HL-60 (cell line): ENCODE results near the gene CEP350.

ENCODE experiments used
- DNase-seq, 2 experiments: peaks; one replicate each; pipeline ENCODE4 v3.0.0-alpha.2; 2010 to 2020; ENCODE audit warnings: low read depth in 1 of 2, low spot score in 1 of 2
- H3K27ac ChIP-seq: fragments of 250-450 bp; sonication (Bioruptor Pico); replicated peaks from 2 replicates; pipeline ENCODE4 v1.5.1; 2020; ENCODE audit warnings: mild to moderate bottlenecking, moderate library complexity
- H3K27me3 ChIP-seq: fragments of 250-450 bp; sonication (Bioruptor Pico); 2 replicates; pipeline ENCODE4 v1.5.1; 2021; ENCODE audit warnings: mild to moderate bottlenecking, moderate library complexity; ENCODE audit not compliant: insufficient read depth, poor library complexity, severe bottlenecking
- H3K4me3 ChIP-seq: replicated peaks from 2 replicates; pipeline ENCODE4 v1.5.1; 2011; ENCODE audit warnings: mild to moderate bottlenecking, control low read depth, low read length; ENCODE audit not compliant: insufficient read depth
- CTCF ChIP-seq: IDR thresholded peaks from one replicate; pipeline ENCODE4 v1.5.1; 2011; ENCODE audit warnings: low read length, control low read depth, inconsistent platforms; ENCODE audit not compliant: insufficient read depth
- GABPA ChIP-seq: IDR thresholded peaks from 2 replicates; pipeline ENCODE4 v1.6.1; 2012; ENCODE audit warnings: low read depth
- POLR2AphosphoS5 ChIP-seq: IDR thresholded peaks from 2 replicates; pipeline ENCODE4 v1.6.1; 2012; ENCODE audit warnings: low read depth
- REST ChIP-seq: IDR thresholded peaks from 2 replicates; pipeline ENCODE4 v1.6.1; 2012; ENCODE audit warnings: low read depth; ENCODE audit not compliant: insufficient replicate concordance
- SPI1 ChIP-seq: IDR thresholded peaks from 2 replicates; pipeline ENCODE4 v1.6.1; 2012; ENCODE audit warnings: low read depth, mild to moderate bottlenecking, borderline replicate concordance

The CEP350 gene

GRCh38 chr1:179923029-179923428, 31.6 kb upstream of the CEP350 start:
- DNase-seq: no peak
- TF ChIP-seq GABPA: no peak
- TF ChIP-seq SPI1: peak; percentile 30; the same call in 1 of the 2 replicates
- Histone ChIP-seq H3K4me3 (no peak overlapping the region), H3K27ac (no peak overlapping the region), H3K27me3 (no peaks in the 10 kb centered on the region)

GRCh38 chr1:179924268-179924667, 30.3 kb upstream of the CEP350 start:
- Histone ChIP-seq H3K27me3 (no peaks in the 10 kb centered on the region), H3K27ac (no peak overlapping the region), H3K4me3 (no peak overlapping the region)
- no peak for DNase-seq
- TF ChIP-seq POLR2AphosphoS5 (no peak), SPI1 (no peak), GABPA (no peak), CTCF (no peak), REST (no peak)

- DNase-seq: no peak
- TF ChIP-seq GABPA: no peak
- TF ChIP-seq SPI1: no peak
- TF ChIP-seq POLR2AphosphoS5: no peak
- TF ChIP-seq CTCF: no peak
- TF ChIP-seq REST: no peak
- Histone ChIP-seq H3K4me3 (no peak overlapping the region), H3K27ac (no peak overlapping the region), H3K27me3 (no peaks in the 10 kb centered on the region)
These were observed 29.3 kb upstream of the CEP350 start for GRCh38 chr1:179925302-179925701.

GRCh38 chr1:179925922-179926849, 28.4 kb upstream of the CEP350 start:
- no peak overlapping the region for H3K27ac ChIP-seq
- no peak for TF ChIP-seq CTCF
- TF ChIP-seq SPI1: no peak
- TF ChIP-seq GABPA: no peak
- no peak for TF ChIP-seq REST
- no peak for TF ChIP-seq POLR2AphosphoS5
- H3K4me3 ChIP-seq: no peak overlapping the region
- DNase-seq: peak in 1 of 2 experiments; percentile 41
- no peaks in the 10 kb centered on the region for H3K27me3 ChIP-seq
